NCI-H1048 (cell line): ENCODE results near the gene FRRS1.
"Not testable (repeated sequence)": the region's sequence is repeated elsewhere in the genome, so short reads cannot be mapped to it uniquely, and the experiment has no call there.

Experiments
- DNase-seq: peaks from one replicate; lab custom pipeline; 2025; lab: John Stamatoyannopoulos, UW

The FRRS1 gene, protein sequence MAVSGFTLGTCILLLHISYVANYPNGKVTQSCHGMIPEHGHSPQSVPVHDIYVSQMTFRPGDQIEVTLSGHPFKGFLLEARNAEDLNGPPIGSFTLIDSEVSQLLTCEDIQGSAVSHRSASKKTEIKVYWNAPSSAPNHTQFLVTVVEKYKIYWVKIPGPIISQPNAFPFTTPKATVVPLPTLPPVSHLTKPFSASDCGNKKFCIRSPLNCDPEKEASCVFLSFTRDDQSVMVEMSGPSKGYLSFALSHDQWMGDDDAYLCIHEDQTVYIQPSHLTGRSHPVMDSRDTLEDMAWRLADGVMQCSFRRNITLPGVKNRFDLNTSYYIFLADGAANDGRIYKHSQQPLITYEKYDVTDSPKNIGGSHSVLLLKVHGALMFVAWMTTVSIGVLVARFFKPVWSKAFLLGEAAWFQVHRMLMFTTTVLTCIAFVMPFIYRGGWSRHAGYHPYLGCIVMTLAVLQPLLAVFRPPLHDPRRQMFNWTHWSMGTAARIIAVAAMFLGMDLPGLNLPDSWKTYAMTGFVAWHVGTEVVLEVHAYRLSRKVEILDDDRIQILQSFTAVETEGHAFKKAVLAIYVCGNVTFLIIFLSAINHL

DNA sequence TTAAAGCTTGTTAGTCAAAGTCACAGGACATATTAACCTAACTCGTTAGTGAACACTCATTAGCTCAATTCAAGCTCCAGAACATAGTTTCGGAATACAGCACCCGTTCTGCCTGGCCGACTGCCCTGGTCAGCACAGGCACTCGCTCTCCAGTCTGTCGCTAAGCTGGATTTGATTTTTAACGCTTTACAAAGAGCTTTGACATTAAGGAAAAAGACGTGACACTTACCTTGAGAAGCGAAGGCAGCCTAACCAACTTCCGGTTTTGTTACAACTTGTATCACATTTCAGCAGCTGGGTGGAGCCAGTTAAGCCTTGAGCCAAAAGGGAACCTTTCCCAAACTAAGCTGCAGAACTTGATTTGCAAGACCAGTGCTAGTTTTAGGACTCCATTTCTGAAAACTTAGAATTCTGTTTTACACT lies at the start of gene FRRS1:
FRRS1 (minus strand) TSS at position 258 of the 423 bp plus-strand sequence. CDS start 17,867 bp downstream, outside the sequence.
- peak; percentile 73 for DNase-seq

DNA sequence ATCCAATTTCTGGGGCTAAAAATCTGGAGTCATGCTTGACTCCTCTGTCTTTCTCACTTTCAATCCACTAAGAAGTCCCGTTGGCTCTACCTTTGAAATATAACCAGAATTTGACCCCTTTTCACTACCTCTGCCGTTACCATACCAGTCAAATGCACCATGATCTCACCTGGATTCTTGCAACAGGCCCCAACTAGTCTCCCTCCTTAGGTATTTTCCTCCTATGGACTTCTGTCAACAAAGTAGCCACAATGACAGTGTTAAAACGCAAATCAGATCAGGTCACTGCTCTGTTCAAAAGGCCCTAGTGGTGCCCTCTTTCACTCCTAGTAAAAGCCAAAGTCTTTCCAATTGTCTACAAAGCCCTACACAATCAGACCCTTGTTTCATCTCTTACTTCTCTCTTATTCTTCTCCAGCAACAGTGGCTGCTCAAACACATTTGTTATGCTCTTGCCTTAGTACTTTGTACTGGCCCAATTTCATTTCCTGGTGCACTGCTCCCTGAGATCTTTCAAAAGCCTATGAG lies 48.0 kb upstream of the FRRS1 start:
- no peak for DNase-seq

DNA sequence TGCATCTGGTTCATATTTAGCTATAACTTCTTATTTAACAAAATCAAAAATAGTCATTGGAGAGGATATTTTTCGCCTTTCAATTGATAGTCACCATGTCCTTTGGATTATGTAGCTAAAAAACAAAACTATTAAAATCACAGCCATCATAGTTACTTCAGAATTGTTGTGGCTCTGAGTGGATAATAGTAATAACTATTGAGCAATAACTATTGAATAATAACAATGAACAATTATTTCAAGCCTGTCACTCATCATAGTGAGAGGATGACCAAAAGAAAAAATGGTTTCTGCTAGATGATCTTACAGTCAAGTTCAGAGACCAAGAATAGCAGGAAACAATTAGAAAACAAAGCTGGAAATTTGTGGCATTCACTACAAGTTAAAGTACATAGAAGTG lies 45.3 kb upstream of the FRRS1 start:
- no peak for DNase-seq

DNA sequence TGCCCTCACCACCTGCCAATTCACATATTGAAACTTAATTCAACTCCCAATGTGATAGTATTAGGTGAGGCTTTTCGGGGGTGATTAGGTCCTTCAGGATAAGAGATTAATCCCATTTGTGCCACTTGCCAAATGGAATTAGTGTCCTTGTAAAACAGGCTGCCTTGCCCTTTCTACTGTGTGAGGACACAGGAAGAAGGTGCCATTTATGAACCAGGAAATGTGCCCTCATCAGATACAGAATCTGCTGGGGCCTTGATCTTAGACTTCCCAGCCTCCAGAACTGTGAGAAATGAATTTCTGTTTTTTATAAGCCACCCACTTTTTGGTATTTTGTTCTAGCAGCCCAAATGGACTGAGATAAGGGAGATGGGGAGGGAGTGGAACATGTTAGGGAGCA lies 44.6 kb upstream of the FRRS1 start:
- no peak for DNase-seq

DNA sequence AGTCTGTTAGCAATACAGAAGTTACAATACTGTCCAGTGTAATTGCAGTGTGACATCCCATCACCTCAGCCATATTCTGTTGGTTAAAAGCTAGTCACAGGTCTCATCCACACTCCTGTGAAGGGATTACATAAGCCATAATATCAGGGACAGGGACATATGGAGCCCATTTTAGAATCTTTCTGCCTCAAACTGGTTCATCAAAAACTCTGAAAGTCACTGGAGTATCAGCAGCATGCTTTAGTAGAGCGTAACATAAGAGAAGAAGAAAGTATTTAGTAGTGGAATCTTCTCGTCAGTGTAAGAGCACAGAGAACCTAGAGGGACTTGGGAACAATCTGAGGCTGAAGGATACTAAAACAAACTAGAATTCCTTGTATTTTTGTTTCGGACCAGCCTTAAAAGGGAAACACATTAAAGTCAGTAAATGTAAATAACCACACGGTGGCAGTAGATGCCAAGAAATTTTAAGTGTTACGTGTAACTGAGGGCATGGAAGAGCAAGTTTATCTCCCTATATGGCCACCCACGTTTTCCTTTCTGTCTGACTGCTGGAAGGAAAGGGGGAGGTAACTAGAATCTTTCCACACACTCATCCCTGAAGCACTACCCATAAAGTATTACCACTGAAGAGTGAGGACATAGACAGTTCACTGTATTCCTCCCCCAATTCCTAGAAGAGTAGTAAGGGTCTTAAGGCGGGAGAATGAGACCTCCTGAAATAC lies 42.1 kb upstream of the FRRS1 start:
- peak; percentile 68 for DNase-seq

DNA sequence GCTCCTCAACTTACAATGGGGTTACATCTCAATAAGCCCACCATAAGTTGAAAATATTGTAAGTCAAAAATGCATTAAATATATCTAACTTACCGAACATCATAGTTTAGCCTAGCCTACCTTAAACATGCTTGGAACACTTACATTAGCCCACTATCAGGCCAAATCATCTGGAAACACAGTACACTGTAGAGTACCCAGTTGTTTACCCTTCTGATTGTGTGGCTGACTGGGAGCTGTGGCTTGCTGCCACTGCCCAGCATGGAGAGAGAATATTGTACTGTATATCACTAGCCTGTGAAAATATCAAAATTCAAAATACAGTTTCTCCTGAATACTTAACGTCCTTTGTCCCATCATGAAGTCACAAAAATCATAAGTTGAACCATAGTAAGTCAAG lies 40.4 kb upstream of the FRRS1 start:
- DNase-seq, result no peak

DNA sequence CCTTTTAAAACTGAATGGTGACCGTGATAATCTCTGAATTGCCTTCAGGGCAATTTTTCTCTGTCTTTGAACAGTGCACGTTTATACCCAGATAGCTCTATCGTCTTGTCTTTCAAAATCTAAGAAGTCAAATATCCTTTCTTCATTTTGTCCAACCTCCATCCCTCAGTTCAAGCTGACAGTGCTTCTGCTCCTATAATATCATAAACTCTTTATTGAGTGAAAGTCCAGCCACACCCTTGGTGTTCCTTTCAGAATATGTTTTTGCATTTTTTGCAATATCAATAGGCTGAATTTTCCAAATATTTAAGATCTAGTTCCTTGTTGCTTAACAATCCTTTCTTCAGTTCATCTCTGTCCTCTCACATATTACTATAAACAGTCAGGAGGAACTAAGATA lies 35.1 kb upstream of the FRRS1 start:
- DNase-seq, result no peak

DNA sequence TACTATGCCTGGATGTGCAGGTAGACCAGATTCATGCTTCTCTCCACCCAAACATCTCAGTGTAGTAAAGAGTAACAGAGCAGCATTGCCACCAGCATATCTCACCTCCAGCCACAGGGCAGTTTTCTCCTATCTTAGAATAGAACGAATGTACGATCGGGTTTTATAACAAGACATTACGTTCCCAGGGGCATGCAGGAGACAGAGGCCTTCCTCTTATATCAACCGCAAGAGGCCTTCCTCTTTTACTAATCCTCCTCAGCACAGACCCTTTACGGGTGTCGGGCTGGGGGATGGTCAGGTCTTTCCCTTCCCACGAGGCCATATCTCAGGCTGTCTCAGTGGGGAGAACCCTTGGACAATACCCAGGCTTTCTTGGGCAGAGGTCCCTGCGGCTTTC lies 27.4 kb upstream of the FRRS1 start:
- not testable (repeated sequence) for DNase-seq

DNA sequence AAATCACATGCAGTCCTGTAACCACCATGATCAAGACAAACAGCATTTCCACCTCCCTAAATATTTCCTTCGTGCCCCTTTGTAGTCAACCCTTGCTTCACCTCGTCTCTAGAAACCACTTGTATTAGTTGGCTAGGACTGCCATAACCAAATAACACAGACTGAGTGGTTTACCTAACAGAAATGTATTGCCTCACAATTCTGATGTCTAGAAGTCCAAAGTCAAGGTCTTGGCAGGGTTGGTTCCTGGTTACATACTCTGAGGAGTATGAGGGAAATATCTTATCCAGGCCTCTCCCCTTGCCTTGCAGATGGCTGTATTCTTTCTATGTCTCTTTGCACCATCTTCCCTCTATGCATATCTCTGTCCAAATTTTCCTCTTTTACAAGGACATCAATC lies 23.3 kb upstream of the FRRS1 start:
- DNase-seq, result no peak

DNA sequence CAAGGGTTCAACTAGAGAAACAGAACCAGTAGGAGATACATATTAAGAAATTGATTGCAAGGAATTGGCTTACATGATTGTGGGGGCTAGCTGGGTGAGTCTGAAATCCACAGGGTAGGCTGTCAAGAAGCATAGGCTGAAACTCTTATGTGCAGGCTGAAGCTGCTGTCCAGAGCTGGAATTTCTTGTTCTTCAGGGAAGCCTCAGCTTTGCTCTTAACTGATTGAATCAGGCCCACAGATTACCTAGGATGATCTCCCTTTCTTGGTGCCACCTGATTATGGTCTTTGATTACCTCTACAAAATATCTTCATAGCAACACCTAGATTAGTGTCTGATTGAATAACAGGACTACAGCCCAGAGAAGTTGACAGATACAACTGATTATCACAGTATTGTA lies 22.5 kb upstream of the FRRS1 start:
- no peak for DNase-seq

DNA sequence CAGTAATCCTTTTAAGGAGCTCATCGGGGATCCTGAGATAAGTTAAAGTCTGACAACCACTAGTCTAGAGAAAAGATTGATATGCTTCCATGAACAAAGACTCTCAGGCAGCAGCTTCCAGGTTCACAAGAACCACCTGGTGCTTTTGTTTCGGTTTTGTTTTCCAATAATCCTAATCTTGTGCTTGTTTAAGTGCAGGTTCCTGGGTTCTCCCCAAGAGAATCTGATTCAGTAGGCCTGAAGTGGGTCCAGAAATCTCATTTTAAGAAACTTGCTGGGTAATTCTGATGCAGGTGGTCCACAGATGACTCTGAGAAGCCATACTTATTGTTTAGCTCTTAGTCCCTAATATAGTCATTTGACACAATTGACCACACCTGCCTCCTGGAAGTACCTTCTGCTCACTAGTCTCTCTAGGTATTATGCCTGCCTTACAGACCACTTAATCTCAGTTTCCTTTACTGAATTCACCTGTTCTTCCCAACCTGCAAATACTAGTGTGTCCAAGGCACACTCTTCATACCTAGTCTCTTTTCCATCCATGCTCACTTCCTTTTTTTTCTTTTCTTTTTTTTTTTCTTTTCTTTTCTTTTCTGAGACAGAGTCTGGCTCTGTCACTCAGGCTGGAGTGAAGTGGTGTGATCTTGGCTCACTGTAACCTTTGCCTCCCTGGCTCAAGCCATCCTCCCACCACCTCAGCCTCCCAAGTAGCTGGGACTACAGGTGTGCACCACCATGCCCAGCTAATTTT lies 20.5 kb upstream of the FRRS1 start:
- no peak for DNase-seq

DNA sequence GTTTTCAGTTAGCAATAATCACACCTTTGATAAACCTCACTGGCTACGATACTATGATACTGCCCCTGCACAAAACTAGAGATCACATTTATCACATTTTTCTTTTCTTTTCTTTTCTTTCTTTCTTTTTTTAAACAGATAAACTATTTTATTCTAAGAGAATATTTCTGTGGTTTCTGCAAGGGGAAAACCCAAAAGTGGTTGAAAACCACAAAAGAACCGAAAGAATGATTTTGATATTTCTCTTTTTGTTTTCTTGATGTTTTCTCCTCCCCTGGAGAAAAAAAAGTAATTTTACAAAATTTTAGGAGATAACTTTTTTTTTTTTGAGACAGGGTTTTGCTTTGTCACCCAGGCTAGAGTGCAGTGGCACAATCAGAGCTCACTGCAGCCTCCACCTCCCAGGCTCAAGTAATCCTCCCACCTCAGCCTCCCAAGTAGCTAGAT lies 18.4 kb upstream of the FRRS1 start:
- no peak for DNase-seq

DNA sequence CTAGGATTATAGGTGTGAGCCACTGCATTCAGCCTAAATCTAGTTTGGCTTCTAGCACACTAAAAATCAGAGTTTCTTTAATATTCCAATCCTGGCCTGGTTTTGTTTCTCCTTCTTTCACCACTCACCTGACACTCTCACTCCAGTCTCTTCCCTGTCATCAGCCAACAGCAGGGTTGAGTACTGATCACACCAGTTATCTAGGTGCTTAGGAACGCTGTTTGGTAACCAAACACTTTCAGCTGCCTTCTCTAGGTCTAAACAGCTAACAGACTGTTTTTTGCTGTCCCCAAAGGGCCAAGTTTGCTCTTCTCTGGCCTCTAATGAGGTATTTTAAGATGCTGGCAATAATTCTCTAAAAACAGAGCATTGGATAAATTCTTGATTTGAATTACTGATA lies 17.7 kb upstream of the FRRS1 start:
- DNase-seq, result no peak

DNA sequence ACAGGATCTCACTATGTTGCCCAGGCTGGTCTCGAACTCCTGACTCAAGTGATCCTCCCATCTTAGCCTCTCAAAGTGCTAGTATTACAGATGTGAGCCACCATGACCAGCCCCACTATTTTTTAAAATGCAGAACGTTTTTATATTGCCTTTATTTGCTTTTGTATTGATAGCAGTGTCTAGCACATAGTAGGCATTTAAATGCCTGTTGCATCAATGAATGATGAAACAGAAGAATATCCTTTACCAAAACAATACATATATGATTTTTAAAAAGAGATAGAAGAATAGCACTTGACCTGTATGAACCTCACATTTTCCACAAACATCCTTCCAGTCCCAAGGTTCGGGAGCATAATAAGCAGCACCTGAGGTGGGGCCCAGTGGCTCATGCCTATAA lies 16.5 kb upstream of the FRRS1 start:
- DNase-seq, result no peak

DNA sequence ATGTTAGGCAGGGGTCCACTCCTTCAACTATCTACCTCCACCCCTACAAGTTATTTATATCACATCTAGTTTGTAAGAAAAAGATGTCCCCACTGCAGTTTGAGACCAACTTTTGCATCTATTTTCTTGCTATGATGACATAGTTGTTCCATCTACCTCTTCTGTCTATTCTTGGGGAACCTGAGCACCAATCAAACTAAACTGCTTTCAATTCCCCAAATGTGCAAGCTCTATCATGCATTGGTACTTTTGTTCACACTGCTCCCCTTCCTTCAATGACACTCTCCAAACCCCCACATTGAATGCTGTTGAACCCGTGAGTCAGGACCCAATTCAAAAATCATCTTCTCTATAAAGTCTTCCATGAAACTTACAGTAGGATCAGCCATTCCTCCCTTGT lies 16.0 kb upstream of the FRRS1 start:
- no peak for DNase-seq

DNA sequence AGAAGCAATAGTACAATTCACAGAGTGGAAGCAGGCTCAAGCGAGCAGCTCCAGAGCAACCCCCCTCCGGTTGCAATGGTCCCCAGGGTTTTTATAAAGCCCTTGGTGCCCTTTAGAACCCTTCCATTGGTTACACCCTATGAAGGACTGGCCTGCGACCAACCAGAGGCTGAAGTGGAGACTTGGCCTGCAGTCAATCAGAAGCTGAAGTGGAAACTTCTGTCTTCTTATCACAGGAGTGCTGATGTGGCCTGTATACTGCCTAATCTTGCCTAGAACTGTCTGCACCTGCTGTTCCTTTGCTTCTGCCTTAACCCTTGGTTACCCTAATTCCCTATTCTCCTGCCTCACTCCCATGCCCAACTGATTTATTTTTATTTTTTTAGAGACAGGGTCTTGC lies 15.4 kb upstream of the FRRS1 start:
- DNase-seq, result no peak

DNA sequence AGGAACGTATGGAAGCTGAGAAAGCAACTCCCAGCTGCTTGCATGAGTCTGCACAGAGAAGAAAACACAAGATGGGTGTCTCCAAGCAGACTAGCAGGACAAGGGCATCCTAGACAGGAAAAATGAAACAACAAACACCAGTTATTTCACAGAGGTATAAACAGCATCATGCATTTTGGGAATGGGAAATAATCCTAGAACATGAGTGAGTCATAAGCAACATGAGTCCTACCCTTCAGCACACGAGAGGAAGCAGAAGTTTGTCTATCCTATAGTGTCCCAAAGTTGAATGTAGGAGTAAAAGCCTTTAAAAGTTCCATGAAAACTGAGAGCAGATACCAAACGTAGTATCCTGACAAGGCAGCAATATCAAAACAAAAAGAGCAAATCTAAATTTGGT lies 11.3 kb upstream of the FRRS1 start:
- no peak for DNase-seq

DNA sequence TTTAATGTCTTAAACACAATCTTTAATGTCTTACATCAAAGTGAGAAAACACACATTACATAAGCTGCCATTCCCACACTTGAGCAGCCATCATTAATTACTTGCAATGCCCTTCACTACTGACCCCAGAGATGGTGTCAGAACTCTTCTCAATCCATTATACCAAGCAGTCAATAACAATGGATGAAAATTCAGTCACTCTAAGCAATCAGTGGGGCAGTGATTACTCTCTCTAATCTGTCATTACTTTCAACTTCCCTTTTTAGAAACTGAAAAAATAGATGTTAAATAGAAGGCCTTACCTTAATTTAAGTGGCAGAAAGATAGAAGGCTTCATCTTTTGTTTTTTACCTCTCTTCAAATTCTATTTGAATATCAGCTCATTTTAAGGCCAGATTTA lies 9.7 kb upstream of the FRRS1 start:
- no peak for DNase-seq

DNA sequence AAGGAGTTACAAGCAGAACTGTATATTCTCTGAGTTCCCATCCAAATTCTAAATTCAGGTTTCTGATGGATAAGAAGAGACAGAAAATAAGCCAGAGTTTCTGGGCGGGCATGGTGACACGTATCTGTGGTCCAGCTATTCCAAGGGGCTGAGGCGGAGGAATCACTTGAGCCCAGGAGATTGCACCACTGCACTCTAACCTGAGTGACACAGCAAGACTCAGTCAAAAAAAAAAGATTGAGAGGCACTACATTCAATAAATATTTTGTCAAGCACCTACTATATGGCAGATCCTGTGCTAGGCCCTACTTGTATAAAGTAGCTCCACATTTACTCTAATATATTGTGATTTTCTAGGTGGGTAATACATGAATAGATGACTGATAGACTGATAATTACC lies 6.4 kb upstream of the FRRS1 start:
- DNase-seq, result no peak

DNA sequence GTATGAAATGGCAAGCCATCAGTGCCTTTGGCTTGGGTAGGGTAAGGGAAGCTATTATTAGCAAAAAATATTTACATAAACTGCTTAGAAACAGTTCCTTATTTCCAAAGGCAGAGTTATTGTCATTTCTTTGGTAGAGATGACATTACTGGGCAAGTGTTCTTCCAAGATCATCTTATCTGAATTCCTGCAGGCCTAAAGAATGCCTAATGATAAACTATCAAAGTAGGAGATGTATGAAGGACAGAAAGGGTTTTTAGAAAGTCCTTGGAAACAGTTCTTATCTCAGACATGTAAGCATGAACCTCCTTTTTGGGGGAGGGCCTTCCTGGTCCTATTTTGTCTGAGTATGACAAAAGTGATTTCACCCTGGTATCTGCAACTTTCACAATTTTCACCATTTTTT lies 5.1 kb upstream of the FRRS1 start:
- no peak for DNase-seq

DNA sequence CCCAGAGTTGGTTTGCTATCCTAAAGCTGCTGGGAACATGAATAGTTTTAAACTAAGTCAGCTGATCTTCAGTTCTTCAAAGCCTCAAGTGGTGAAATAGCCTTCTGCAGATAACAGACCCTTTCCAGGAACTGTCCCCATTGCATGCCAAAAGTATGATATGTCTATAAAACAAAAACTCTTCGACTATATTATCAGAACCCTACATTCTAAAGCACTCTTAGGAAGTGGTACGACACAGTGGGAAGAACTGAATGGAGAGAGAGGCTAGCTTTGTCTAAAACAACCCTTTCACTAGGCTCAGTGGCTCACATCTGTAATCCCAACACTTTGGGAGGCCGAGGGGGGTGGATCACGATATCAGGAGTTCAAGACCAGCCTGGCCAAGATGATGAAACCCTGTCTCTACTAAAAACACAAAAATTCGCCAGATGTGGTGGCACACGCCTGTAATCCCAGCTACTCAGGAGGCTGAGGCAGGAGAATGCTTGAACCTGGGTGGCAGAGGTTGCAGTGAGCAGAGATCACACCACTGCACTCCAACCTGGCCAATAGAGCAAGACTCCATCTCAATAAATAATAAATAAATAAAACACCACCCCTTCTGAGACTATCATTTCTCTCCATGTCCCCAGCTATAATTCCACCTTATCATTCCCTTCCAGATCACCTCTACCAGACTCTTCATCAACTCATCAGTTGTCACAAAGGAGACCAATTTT lies 2.2 kb upstream of the FRRS1 start:
- no peak for DNase-seq
